Esophagus squamous epithelium (tissue), 5 donors: ENCODE results near the gene CTNNBIP1. TPM values are rescaled to one million over a fixed set of nuclear protein-coding genes. Genes with fewer than 3 reads are reported as not detected.

Experiments
- DNase-seq: peaks from one replicate; lab custom pipeline; 2025; lab: John Stamatoyannopoulos, UW
- H3K27ac ChIP-seq, 4 donors: fragments of 200-600 bp; sonication (generic); one replicate each; pipeline ENCODE4 v1.5.1; 2016 to 2019; ENCODE audit warnings: mild to moderate bottlenecking in 1 of 4
- H3K27me3 ChIP-seq, 4 donors: fragments of 200-600 bp; sonication (generic); 1 replicate in 3 of 4; 2 replicates in 1 of 4; pipeline versions ENCODE4 v1.5.1 to v1.6.0; 2017 to 2021; ENCODE audit warnings: antibody characterized with exemption in 1 of 4
- H3K36me3 ChIP-seq, 3 donors: fragments of 200-600 bp; sonication (generic); one replicate each; pipeline ENCODE4 v1.5.1; 2016 to 2019
- H3K4me1 ChIP-seq, 3 donors: fragments of 200-600 bp; sonication (generic); one replicate each; pipeline ENCODE4 v1.5.1; 2017 to 2019
- H3K4me3 ChIP-seq, 4 donors: fragments of 200-600 bp; sonication (generic); 1 replicate in 3 of 4; 2 replicates in 1 of 4; pipeline ENCODE4 v1.5.1; 2016 to 2019; ENCODE audit warnings: mild to moderate bottlenecking in 2 of 4, moderate library complexity in 1 of 4
- H3K9me3 ChIP-seq, 3 donors: fragments of 200-600 bp; sonication (generic); one replicate each; pipeline ENCODE4 v1.5.1; 2016 to 2019
- CTCF ChIP-seq, 6 experiments: fragments of 450-650 bp in 4 of 6; fragments of 200-600 bp in 2 of 6; sonication (generic) in 2 of 6; IDR thresholded peaks; one replicate each; pipeline ENCODE4 v1.5.1; 2016 to 2019; ENCODE audit warnings: antibody characterized with exemption in 6 of 6, mild to moderate bottlenecking in 4 of 6, moderate library complexity in 4 of 6
- POLR2A ChIP-seq, 4 donors: fragments of 450-650 bp; IDR thresholded peaks; one replicate each; pipeline ENCODE4 v1.6.1; 2017; ENCODE audit warnings: antibody characterized with exemption in 4 of 4, mild to moderate bottlenecking in 4 of 4, moderate library complexity in 3 of 4
- WGBS, 2 donors: methylation state at CpG; one replicate each; pipeline ENCODE4 v1.1.5; 2018; 5-methylcytosine and 5-hydroxymethylcytosine counted together
- intact Hi-C: fragments of 100-400 bp; cut with DNase I; formaldehyde crosslinking; loops from one replicate; pipeline ENCODE4 v1.15.0; 2022
- total RNA-seq, 4 donors: library from RNA; depleted of rRNA; stranded (reverse); fragments of >200 nt; gene quantifications; one replicate each; pipeline ENCODE4 v1.1.0, GENCODE V29; 2016
- donor health status: DM: yes; HTN: yes; CAD: no.

The CTNNBIP1 gene
- total RNA-seq, 4 donors from 2014 or later, result 76.1 to 186 (median 118) TPM

GRCh38 chr1:9905010-9905409 is 5.1 kb downstream of the CTNNBIP1 start:
- TF ChIP-seq POLR2A (IDR thresholded peaks at IDR 0.05) (no peak), CTCF (IDR thresholded peaks at IDR 0.05) (no peak)
- Histone ChIP-seq H3K27ac (no peak overlapping the region), H3K9me3 (no peaks in the 10 kb centered on the region), H3K4me3 (no peak overlapping the region), H3K27me3 (no peaks in the 10 kb centered on the region), H3K4me1 (peaks cover 26 to 96% (median 40%) of the 10 kb centered on the region in 3 donors), H3K36me3 (no peaks in the 10 kb centered on the region)
- WGBS, 2 donors, result 64 to 72% methylated on average over 4 of the region's 4 CpGs
- intact Hi-C loops, result no loop called here
- DNase-seq, result no peak

GRCh38 chr1:9904596-9904995 is 5.5 kb downstream of the CTNNBIP1 start:
- DNase-seq, result no peak
- Histone ChIP-seq H3K4me3 (no peak overlapping the region), H3K36me3 (no peaks in the 10 kb centered on the region), H3K4me1 (peaks cover 25 to 100% (median 43%) of the 10 kb centered on the region in 3 donors), H3K27ac (no peak overlapping the region), H3K9me3 (no peaks in the 10 kb centered on the region), H3K27me3 (no peaks in the 10 kb centered on the region)
- WGBS, 2 donors, result 62 to 72% methylated on average over 3 of the region's 3 CpGs
- TF ChIP-seq POLR2A (IDR thresholded peaks at IDR 0.05) (no peak), CTCF (IDR thresholded peaks at IDR 0.05) (no peak)
- intact Hi-C loops, result no loop called here

GRCh38 chr1:9903801-9904527 is 6.1 kb downstream of the CTNNBIP1 start:
- WGBS, 2 donors, result 72 to 82% methylated on average over 7 to 8 of the region's 9 CpGs
- Histone ChIP-seq H3K27ac (peak overlapping the region in 2 of 4 donors; percentile 62 to 84), H3K27me3 (no peaks in the 10 kb centered on the region), H3K9me3 (no peaks in the 10 kb centered on the region), H3K4me3 (no peak overlapping the region), H3K4me1 (peaks cover 19 to 100% (median 37%) of the 10 kb centered on the region in 3 donors), H3K36me3 (no peaks in the 10 kb centered on the region)
- intact Hi-C loops, result no loop called here
- no peak for TF ChIP-seq CTCF (IDR thresholded peaks at IDR 0.05)
- TF ChIP-seq POLR2A (IDR thresholded peaks at IDR 0.05), result no peak
- no peak for DNase-seq

- no peak for TF ChIP-seq POLR2A (IDR thresholded peaks at IDR 0.05)
- no peak for TF ChIP-seq CTCF (IDR thresholded peaks at IDR 0.05)
- Histone ChIP-seq H3K27me3 (no peaks in the 10 kb centered on the region), H3K27ac (peak overlapping the region; percentile 42 to 84 (median 80)), H3K4me1 (peaks cover 12 to 96% (median 29%) of the 10 kb centered on the region in 3 donors), H3K4me3 (no peak overlapping the region), H3K36me3 (no peaks in the 10 kb centered on the region), H3K9me3 (no peaks in the 10 kb centered on the region)
- 25 to 47% methylated on average over 4 to 6 of the region's 6 CpGs for WGBS, 2 donors
- DNase-seq, result no peak
- intact Hi-C loops, result no loop called here
Measured at GRCh38 chr1:9902060-9902452, 8.0 kb downstream of the CTNNBIP1 start.
